ENCODE data around the gene VIT.

VIT gene

GRCh38 chr2:36696533-36696932 lies at the start of gene VIT:
Gene VIT (plus strand): TSS chr2:36696707. CDS start chr2:36716371, 19,664 bp downstream.
- no peak for DNase-seq (ENCODE audit: low read depth, low spot score)

GRCh38 chr2:36650031-36650829 lies 46.3 kb upstream of the VIT start:
- no peak for DNase-seq (ENCODE audit: low read depth, low spot score)

- DNase-seq (ENCODE audit: low read depth, low spot score), result no peak
Observed at GRCh38 chr2:36653155-36653554, 43.4 kb upstream of the VIT start.

- DNase-seq (ENCODE audit: low read depth, low spot score), result no peak
Observed at GRCh38 chr2:36653967-36654694, 42.4 kb upstream of the VIT start.

- no peak for DNase-seq (ENCODE audit: low read depth, low spot score)
Observed at GRCh38 chr2:36655453-36655852, 41.1 kb upstream of the VIT start.

GRCh38 chr2:36657703-36658102 lies 38.8 kb upstream of the VIT start:
- DNase-seq (ENCODE audit: low read depth, low spot score), result no peak

- no peak for DNase-seq (ENCODE audit: low read depth, low spot score)
Observed at GRCh38 chr2:36658277-36658748, 38.2 kb upstream of the VIT start.

GRCh38 chr2:36659218-36659617 lies 37.3 kb upstream of the VIT start:
- DNase-seq (ENCODE audit: low read depth, low spot score), result no peak

GRCh38 chr2:36659872-36660312 lies 36.6 kb upstream of the VIT start:
- no peak for DNase-seq (ENCODE audit: low read depth, low spot score)

GRCh38 chr2:36662638-36663037 lies 33.9 kb upstream of the VIT start:
- no peak for DNase-seq (ENCODE audit: low read depth, low spot score)

- no peak for DNase-seq (ENCODE audit: low read depth, low spot score)
Observed at GRCh38 chr2:36663295-36663694, 33.2 kb upstream of the VIT start.

- DNase-seq (ENCODE audit: low read depth, low spot score), result no peak
Observed at GRCh38 chr2:36663851-36664695, 32.4 kb upstream of the VIT start.

- no peak for DNase-seq (ENCODE audit: low read depth, low spot score)
Observed at GRCh38 chr2:36664696-36665076, 31.8 kb upstream of the VIT start.

GRCh38 chr2:36667931-36668330 lies 28.6 kb upstream of the VIT start:
- DNase-seq (ENCODE audit: low read depth, low spot score), result peak; percentile 48

GRCh38 chr2:36670881-36671595 lies 25.5 kb upstream of the VIT start:
- no peak for DNase-seq (ENCODE audit: low read depth, low spot score)

GRCh38 chr2:36671731-36672130 lies 24.8 kb upstream of the VIT start:
- no peak for DNase-seq (ENCODE audit: low read depth, low spot score)

- no peak for DNase-seq (ENCODE audit: low read depth, low spot score)
Observed at GRCh38 chr2:36672199-36672598, 24.3 kb upstream of the VIT start.

- no peak for DNase-seq (ENCODE audit: low read depth, low spot score)
Observed at GRCh38 chr2:36675579-36676282, 20.8 kb upstream of the VIT start.

GRCh38 chr2:36676364-36676763 lies 20.1 kb upstream of the VIT start:
- DNase-seq (ENCODE audit: low read depth, low spot score), result no peak

- DNase-seq (ENCODE audit: low read depth, low spot score), result no peak
Observed at GRCh38 chr2:36677386-36677785, 19.1 kb upstream of the VIT start.
